Ishikawa (cell line): ENCODE data around the gene MUC5B.

ENCODE experiments used
- CEBPB ChIP-seq: IDR thresholded peaks from 2 replicates; pipeline ENCODE4 v1.6.1; 2012
- CREB1 ChIP-seq: IDR thresholded peaks from 2 replicates; pipeline ENCODE4 v1.6.1; 2012; ENCODE audit warnings: low read depth
- EP300 ChIP-seq: IDR thresholded peaks from 2 replicates; pipeline ENCODE4 v1.6.1; 2012; ENCODE audit warnings: borderline replicate concordance
- FOXM1 ChIP-seq: IDR thresholded peaks from 2 replicates; pipeline ENCODE4 v1.6.1; 2012; ENCODE audit warnings: low read depth, borderline replicate concordance
- MAX ChIP-seq: IDR thresholded peaks from 2 replicates; pipeline ENCODE4 v1.6.1; 2012
- RAD21 ChIP-seq: IDR thresholded peaks from 2 replicates; pipeline ENCODE4 v1.6.1; 2012; ENCODE audit warnings: low read depth
- REST ChIP-seq: IDR thresholded peaks from 2 replicates; pipeline ENCODE4 v1.6.1; 2012; ENCODE audit warnings: low read depth, mild to moderate bottlenecking
- TAF1 ChIP-seq: IDR thresholded peaks from 2 replicates; pipeline ENCODE4 v1.6.1; 2012; ENCODE audit warnings: low read depth, mild to moderate bottlenecking
- TEAD4 ChIP-seq: IDR thresholded peaks from 2 replicates; pipeline ENCODE4 v1.6.1; 2012
- USF1 ChIP-seq: IDR thresholded peaks from 2 replicates; pipeline ENCODE4 v1.6.1; 2012
- YY1 ChIP-seq: IDR thresholded peaks from 2 replicates; pipeline ENCODE4 v1.6.1; 2012; ENCODE audit warnings: low read depth
- ZBTB7A ChIP-seq: IDR thresholded peaks from 2 replicates; pipeline ENCODE4 v1.6.1; 2012; ENCODE audit warnings: low read depth

- TF ChIP-seq CREB1 (no peak), EP300 (no peak), CEBPB (no peak), FOXM1 (no peak), ZBTB7A (no peak), YY1 (no peak), RAD21 (no peak), TAF1 (no peak), TEAD4 (no peak), USF1 (no peak), MAX (no peak), REST (no peak)
Observed at GRCh38 chr11:1252371-1253102, 29.7 kb downstream of the MUC5B start.
